Jurkat, Clone E6-1 (cell line): Measurements from ENCODE around the gene GPRASP2. TPM values are rescaled to one million over a fixed set of nuclear protein-coding genes. Genes with fewer than 3 reads are reported as not detected.
"Not testable (repeated sequence)": the region's sequence is repeated elsewhere in the genome, so short reads cannot be mapped to it uniquely, and the experiment has no call there.

Experiments used
- DNase-seq: peaks from one replicate; pipeline ENCODE4 v3.0.0-alpha.2; 2011; ENCODE audit warnings: low read depth, low spot score
- H3K4me3 ChIP-seq: 2 replicates; pipeline ENCODE4 v1.5.1; 2011; ENCODE audit warnings: mild to moderate bottlenecking, low read length, control low read depth, moderate library complexity
- polyA plus RNA-seq: library from polyadenylated mRNA; unstranded; fragments of >200 nt; gene quantifications from one replicate; pipeline ENCODE4 v1.2.1, GENCODE V29; 2012; ENCODE audit warnings: missing spikeins; ENCODE audit not compliant: insufficient read length, insufficient read depth

Gene GPRASP2
- 11.1 TPM for polyA plus RNA-seq

DNA sequence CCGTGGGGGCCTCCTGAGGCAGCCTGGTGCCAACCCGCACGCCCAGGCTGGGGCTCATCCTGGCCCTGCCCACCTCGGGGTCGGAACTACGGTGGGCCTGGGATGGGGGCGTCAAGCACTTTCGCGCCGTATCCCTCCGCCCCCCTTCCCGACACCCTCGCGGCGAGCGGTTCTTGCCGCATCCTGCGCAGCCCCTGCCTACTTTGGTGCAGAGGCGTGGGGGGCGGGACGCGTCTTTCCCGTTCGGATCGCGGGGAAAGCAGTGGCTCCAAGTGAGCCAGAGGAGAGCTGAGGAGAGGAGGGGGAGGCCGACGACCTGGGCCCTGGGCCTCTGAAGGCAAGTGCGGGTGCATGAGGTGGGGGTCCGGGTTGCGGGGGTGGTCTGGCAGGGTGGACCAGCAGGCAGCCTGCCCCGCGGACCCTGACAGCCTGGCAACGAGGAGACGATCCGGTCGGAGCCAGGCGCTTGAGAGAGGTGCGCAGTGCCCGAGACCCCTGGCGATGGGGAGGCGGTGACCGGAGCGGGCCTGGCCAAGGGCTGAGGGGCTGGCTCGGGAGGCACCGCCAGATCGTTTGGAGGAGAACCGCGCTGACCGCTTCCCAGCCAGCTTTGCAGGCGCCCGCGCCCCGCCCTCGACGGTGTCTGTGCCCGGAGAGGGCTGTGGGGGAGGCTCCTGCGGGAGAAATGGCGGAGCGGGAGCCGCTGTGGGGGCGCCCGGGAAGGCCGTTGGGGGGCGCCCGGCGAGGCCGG is at the start of gene GPRASP2:
Gene GPRASP2, plus strand, starts transcription at position 233 of the 751 bp plus-strand sequence. CDS start 2,422 bp downstream, outside the sequence.
- no peak within 1 kb of the TSS for H3K4me3 ChIP-seq

DNA sequence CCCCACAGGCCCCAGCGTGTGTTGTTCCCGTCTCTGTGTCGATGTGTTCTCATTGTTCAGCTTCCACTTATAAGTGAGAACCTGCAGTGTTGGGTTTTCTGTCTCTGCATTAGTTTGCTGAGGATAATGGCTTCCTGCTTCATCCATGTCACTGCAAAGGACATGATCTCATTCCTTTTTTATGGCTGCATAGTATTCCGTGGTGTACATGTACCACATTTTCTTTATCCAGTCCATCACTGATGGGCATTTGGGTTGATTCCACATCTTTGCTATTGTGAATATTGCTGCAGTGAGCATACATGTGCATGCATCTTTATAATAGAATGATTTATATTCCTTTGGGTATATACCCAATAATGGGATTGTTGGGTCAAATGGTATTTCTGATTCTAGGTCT is 48.4 kb upstream of the GPRASP2 start:
- not testable (repeated sequence) for H3K4me3 ChIP-seq

More for the DNA sequence above, at the start of gene GPRASP2:
- DNase-seq, result no peak

DNA sequence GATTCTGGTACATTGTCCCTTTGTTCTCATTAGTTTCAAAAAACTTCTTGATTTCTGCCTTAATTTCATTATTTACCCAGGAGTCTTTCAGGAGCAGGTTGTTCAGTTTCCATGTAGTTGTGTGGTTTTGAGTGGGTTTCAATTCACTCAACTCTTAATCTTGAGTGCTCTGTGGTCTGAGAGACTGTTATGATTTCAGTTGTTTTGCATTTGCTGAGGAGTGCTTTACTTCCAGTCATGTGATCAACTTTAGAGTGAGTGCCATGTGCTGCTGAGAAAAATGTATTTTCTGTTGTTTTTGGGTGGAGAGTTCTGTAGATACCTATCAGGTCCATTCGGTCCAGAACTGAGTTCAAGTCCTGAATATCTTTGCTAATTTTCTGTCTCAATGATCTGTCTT is 45.2 kb upstream of the GPRASP2 start:
- not testable (repeated sequence) for H3K4me3 ChIP-seq, DNase-seq

More for the DNA sequence above, 48.4 kb upstream of the GPRASP2 start:
- not testable (repeated sequence) for DNase-seq

DNA sequence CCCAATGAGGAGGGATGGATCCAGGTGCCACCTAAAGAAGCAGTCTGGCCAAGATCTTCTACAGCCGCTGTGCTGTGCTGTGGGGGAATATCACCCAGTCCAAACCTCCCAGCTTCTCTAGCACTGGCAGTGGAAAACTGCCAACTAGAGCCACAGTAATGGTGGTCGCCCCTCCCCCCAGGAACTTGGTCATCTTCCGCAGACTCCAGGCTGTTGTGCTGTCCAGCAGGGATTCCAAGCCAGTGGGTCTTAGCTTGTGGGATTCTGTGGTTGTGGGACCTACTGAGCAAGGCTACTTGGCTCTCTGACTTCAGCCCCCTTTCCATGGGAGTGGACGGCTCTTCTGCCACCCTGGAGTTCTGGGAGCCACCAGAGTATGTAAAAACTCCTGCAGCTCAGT is 42.7 kb upstream of the GPRASP2 start:
- no peak for DNase-seq
- no peak overlapping the region for H3K4me3 ChIP-seq

DNA sequence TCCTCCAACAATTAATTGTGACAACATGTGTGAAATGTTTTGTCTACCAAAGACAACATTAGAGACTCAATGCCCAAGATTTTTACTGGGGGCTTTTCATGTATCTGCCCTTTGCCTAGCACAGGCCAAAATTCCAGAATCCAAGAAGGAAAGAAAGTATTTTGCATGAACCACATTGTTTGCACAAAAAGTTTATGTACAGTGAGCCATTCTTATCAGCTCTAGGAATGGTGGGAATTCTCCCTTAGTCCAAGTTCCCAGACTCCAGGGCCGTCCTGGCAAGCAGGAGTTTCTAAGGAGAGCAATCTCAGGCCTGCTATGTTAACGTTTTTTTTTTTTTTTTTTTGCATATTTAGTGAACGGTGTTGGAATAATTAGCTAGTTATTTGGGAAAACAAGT is 39.4 kb upstream of the GPRASP2 start:
- DNase-seq, result no peak
- H3K4me3 ChIP-seq, result no peak overlapping the region

DNA sequence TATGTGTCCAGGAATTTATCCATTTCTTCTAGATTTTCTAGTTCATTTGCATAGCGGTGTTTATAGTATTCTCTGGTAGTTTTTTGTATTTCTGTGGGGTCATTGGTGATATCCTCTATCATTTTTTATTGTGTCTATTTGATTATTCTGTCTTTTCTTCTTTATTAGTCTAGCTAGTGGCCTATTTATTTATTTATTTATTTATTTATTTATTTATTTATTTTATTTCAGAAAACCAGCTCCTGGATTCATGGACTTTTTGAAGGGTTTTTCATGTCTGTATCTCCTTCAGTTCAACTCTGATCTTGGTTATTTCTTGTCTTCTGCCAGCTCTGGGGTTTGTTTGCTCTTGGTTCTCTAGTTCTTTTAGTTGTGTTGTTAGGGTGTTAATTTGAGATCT is 34.8 kb upstream of the GPRASP2 start:
- H3K4me3 ChIP-seq, DNase-seq: not testable (repeated sequence)

DNA sequence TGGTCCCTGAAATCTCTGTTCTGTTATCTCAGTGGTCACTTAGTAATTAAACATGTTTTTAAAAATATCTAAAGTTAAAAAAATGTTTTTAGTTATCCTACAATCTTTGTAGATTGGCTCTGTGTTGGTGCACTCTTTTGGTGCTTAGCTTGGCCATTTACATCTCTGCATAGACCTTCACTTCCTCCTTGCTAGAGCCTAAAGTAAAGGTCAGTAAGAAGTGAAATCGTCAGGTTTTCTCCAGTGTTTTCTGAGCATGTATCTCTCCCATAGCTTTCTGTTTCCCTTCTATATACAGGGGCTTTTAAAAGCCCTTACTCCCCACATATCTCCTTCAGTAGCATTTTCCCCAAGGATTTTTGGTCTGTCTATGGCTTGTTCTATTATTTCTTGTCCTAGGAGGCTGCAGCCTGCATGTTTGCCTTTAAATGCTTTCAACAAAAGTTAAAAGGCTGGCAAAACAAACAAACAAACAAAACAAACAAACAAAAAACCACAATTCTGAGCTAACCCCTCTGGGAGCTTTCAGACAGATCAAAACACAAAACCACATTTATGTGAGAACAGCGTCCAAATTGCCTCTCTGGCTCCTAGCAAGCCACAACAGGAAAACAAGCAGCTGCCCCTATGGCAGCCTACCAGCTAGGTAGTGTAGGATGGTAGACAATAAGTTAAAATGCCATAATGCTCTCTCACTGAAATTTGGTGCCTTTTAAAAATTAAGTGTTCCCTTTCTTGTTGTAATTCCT is 27.3 kb upstream of the GPRASP2 start:
- no peak for DNase-seq
- no peak overlapping the region for H3K4me3 ChIP-seq

DNA sequence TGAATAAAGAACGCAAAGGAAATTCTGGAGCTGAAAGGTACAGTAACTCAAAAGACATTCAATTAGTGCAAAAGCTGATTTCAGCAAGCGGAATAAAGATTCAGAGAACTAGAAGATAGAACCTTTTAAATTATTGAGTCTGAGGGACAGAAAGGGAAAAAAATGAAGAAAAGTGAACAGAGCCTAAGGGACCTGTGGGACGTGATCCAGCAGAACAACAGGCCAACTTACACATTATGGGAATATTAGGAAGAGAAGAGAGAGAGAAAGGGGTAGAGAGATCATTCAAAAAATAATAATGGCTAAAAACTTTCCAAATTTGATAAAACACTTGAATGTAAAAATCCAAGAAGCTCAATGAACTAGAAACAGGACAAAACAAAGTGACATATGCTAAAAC is 17.5 kb upstream of the GPRASP2 start:
- no peak overlapping the region for H3K4me3 ChIP-seq
- no peak for DNase-seq

DNA sequence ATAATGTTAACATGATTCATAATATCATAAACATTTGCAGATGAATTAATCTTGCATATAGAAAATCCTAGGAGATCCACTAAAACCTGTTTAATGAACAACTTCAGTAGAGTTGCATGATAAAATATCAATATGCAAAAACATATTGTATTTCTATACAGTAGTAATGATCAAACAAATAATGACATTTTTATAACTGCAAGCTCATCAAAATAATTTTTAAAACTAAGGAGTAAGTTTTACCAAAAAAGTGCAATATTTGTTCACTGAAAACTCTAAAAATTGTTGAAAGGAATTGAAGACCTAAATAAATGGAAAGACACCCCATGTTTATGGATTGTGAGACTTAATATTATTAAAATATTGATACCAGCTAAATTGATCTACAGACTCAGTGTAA is 15.9 kb upstream of the GPRASP2 start:
- DNase-seq, result no peak
- no peak overlapping the region for H3K4me3 ChIP-seq

DNA sequence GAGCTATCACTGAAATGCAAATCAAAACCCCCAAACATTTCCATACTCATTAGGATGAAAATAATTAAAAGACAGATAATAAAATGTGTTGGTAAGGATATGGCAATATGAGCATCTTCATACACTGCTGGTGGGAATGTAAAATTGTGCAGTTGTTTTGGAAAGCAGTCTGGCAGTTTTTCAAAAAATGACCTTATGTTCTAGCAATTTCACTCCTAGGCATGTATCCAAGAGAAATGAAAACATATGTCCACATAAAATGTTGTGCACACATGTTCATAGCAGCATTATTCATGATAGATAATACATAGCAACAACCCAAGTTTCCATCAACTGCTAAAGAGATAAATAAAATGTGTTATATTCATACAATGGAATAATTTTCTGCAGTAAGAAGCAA is 14.8 kb upstream of the GPRASP2 start:
- H3K4me3 ChIP-seq, result no peak overlapping the region
- DNase-seq, result no peak

DNA sequence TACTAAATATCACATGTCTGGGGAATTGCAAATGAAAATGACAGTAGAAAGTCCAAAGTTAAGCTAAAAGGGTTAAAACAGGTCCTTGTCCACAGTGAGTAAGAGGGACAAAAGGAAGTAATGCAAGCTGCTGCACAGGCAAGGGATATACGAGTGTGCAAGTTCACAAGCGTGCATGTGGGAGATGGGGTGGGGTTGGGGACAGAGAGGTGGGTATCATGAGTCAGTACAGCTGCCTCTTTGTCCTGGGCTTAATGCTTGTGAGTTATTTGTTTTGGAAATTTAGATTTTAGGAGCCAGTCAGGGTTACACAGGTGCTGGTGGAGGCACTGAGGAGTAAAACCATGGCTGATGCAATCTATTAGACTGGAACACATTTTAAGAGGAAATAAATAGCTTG is 3.3 kb upstream of the GPRASP2 start:
- no peak for DNase-seq
- H3K4me3 ChIP-seq, result no peak overlapping the region

DNA sequence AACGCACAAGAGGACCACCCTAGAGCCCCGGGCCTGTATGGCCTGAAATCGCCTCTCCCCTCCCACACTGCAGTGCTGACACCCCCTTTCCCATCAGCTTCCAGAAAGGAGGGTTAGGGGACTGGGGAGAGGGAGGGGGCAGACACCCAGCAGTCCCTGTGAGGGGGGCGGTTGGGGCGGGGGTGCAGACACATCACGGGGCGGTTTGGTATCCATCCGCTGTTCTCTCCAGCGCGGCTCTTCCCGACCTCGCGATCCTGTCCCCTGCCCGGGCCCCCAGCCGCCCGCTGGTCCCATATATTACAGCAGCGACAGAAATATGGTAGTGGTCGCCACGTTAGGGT is 404 bp upstream of the GPRASP2 start:
- no peak overlapping the region for H3K4me3 ChIP-seq

DNA sequence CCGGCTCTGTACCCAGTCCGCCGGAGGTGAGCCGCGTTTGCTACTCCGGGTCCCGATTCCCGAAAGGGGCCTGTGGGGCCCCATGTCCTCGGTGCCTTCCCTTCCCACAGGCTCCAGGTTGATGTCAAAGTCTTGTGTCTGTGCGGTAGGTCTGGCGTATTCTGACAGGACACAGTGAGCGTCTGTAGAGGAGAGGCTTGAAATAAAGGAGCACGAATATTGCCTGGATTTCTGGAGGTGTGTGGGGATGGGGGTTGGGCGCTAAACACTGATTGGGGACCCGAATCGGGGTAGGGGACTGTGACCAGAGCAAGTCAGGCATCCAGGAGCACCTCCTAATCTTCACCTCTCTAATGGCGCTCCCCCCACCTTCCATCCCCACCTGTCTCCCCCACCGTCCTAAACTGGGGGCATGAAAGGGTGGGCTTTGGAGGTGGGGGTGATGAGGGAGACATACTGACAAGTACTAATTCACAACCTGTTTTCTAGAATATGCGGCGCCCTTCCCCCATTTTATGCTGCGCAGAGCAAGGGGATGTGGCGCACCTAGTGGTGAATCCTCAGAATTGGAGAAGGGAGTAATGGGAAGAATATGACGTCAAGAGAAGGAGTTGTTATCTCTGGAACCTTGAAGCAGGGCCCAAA is 855 bp downstream of the GPRASP2 start:
- no peak for DNase-seq

More for the DNA sequence above, 404 bp upstream of the GPRASP2 start:
- no peak for DNase-seq

DNA sequence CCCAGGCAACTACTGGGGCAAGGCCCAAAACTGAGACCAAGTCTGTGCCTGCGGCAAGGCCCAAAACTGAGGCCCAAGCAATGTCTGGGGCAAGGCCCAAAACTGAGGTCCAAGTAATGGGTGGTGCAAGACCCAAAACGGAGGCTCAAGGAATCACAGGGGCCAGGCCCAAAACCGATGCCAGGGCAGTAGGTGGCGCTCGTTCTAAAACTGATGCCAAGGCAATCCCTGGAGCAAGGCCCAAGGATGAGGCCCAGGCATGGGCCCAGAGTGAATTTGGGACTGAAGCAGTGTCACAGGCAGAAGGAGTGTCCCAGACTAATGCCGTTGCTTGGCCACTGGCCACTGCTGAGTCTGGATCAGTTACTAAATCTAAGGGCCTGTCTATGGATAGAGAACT is 2.7 kb downstream of the GPRASP2 start:
- H3K4me3 ChIP-seq, result no peak overlapping the region
- no peak for DNase-seq

More for the DNA sequence above, 855 bp downstream of the GPRASP2 start:
- H3K4me3 ChIP-seq, result no peak overlapping the region

DNA sequence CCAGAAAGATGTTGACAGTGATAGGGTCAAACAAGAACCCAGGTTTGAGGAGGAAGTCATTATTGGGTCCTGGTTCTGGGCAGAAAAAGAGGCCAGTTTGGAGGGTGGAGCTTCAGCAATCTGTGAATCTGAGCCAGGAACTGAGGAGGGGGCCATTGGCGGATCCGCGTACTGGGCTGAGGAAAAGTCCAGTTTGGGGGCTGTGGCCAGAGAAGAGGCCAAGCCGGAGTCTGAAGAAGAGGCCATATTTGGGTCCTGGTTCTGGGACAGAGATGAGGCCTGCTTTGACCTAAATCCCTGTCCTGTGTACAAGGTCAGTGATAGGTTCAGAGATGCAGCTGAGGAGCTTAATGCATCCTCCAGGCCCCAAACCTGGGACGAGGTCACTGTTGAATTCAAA is 3.7 kb downstream of the GPRASP2 start:
- no peak for DNase-seq

DNA sequence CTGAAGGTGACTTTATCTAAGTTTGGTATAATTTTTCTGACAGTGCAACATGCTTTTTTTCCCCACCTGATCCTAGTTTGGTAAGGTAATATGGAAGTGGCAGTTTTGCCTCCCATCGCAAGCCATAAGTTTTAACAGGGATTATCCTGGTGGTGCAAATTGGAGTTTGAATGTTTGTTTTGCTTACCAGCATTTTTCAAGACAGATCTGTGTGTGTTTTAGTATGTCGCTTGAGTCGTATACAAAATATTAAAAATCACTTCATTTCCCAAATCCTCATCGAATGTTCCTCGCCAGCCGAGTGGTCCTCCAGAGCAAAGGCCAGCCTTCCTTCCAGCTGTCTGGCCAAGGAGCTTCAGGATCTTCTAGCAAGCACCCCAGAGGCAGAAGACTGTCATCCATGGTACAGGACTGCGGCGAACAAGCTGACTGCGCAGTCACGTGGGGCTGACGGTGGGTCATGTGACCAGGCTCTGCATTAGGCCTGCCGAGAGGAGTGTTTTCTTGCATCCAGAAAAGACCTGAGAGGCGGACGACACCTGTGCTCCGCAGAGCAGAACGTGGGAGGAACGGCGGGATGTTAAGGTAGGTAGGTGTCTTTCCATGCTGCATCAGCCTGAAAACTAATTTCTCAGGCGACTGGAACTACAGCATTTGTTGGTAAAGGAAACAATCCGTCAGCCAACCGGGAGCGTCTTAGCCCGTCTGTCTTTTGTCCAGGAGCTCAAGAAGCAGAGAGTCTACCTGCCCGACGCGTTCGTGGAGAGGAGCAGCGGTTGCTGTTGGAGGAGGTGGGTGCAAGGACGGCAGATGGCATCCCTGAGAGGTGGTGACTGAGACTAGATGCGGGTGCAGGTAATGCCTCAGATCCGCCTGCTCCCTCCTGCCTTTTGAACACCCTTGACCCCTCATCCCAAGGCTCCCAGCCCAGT is 8.3 kb downstream of the GPRASP2 start, which contains the start of gene GPRASP3:
Gene GPRASP3, plus strand, starts transcription at position 507 of the 932 bp plus-strand sequence. CDS start 28,253 bp downstream, outside the sequence.
- DNase-seq, result no peak
- no peak within 1 kb of the TSS for H3K4me3 ChIP-seq

More for the DNA sequence above, 3.7 kb downstream of the GPRASP2 start:
- H3K4me3 ChIP-seq, result no peak overlapping the region

DNA sequence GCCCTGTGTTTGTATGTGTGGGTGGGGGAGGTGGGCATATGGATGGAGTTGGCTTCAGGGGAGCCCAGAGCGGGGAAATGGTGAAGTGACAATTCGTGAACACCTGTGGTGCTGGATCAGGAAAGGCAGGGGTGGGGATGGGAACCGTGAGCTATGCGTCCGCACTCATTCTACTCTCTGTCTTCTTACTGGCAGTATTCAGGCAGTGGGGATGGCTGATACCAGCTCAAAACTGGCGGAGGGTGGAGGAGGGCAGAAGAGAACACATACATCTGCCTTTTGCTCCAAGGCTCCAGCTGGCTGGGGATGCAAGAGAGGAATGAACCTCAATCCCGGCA is 8.9 kb downstream of the GPRASP2 start:
- not testable (repeated sequence) for H3K4me3 ChIP-seq, DNase-seq

DNA sequence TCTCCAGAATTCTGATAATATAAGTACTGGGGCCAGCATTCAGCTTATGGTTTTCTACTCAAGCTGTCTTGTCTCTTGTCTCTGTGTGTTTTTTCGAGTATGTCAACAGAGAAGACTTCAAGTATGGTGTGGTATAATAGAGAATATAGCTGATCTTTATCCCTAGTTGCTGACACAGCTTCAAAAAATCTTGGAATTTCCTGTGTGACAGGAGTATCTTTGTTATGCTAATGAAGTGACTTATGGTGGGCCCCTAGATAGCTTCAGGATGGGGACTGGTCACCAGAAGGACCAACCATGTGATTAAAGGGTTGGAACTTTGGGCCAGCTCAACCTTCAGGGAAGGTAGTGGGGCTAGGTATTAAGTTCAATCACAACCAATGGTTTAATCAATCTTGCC is 11.2 kb downstream of the GPRASP2 start:
- no peak overlapping the region for H3K4me3 ChIP-seq
- DNase-seq, result no peak

DNA sequence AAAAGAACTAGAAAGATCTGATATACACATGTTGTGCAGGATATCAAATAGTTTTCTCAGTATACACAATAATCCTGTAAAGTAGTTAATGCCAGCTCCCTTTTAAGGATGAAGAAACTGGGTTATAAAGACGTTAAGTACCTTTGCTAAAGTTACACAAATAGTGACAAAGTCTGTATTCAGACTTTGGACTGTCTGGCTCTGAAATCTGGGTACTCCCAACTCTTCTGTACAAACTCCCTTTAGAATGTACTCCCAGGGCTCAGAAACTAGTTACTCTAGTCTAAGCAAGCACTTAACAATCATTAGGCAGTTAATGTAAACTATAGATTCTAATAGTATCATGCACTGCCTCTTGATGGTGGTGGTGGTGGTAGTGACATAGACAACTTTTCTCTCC is 15.5 kb downstream of the GPRASP2 start:
- DNase-seq, result no peak
- no peak overlapping the region for H3K4me3 ChIP-seq
